ENCODE data around the gene TBCE. TPM values are rescaled to one million over a fixed set of nuclear protein-coding genes. Genes with fewer than 3 reads are reported as not detected.
A peak's percentile ranks its signal among the peaks of the same experiment; 100 is the strongest.

Gene TBCE
- total RNA-seq, 2 experiments from 2014 or later: 21.8 to 24.0 TPM

- peaks cover 18% of the 10 kb centered on the region for H3K36me3 Mint-ChIP-seq (ENCODE audit: low read depth)
- intact Hi-C loops (cut with micrococcal nuclease): no loop called here
- no peak for TF ChIP-seq CTCF (IDR thresholded peaks at IDR 0.05)
- ChIA-PET CTCF (interaction anchor here (1.5 kb wide), 1 partner anchor 24 kb away, joined by 6 read pairs; no protein-coding TSS in a partner anchor), POLR2A (no interaction called here)
- ATAC-seq (no peak), DNase-seq (no peak)
- H3K27me3 Mint-ChIP-seq: no peaks in the 10 kb centered on the region
- H3K4me1 Mint-ChIP-seq (ENCODE audit: low read depth): no peaks in the 10 kb centered on the region
- H3K9me3 Mint-ChIP-seq: no peaks in the 10 kb centered on the region
- peak overlapping the region; percentile 21 for H3K27ac Mint-ChIP-seq
- no peak overlapping the region for H3K4me3 Mint-ChIP-seq
Observed at GRCh38 chr1:235441159-235441685, 74.0 kb downstream of the TBCE start.

- Mint-ChIP-seq H3K36me3 (ENCODE audit: low read depth) (peaks cover 12% of the 10 kb centered on the region), H3K27me3 (no peaks in the 10 kb centered on the region), H3K4me3 (no peak overlapping the region), H3K4me1 (ENCODE audit: low read depth) (no peaks in the 10 kb centered on the region), H3K9me3 (no peaks in the 10 kb centered on the region), H3K27ac (peak overlapping the region; percentile 39)
- POLR2A ChIA-PET: interaction anchor here (1.2 kb wide), 1 partner anchor 10 kb away, joined by 3 read pairs; no protein-coding TSS in a partner anchor
- no peak for DNase-seq
- intact Hi-C loops (cut with micrococcal nuclease): no loop called here
- TF ChIP-seq CTCF (IDR thresholded peaks at IDR 0.05): no peak
- no peak for ATAC-seq
- CTCF ChIA-PET: interaction anchor here (0.8 to 1.4 kb wide), 4 partner anchors 11 to 71 kb away, joined by 3 to 5 read pairs (median 4); no protein-coding TSS in a partner anchor
Observed at GRCh38 chr1:235442788-235443429, 75.7 kb downstream of the TBCE start.

GRCh38 chr1:235448616-235449015, 81.4 kb downstream of the TBCE start:
- H3K4me1 Mint-ChIP-seq (ENCODE audit: low read depth): no peaks in the 10 kb centered on the region
- ATAC-seq (no peak), DNase-seq (no peak)
- H3K27me3 Mint-ChIP-seq: no peaks in the 10 kb centered on the region
- no peak overlapping the region for H3K4me3 Mint-ChIP-seq
- ChIA-PET CTCF (interaction anchor here (0.9 kb wide), 1 partner anchor 32 kb away, joined by 3 read pairs; no protein-coding TSS in a partner anchor), POLR2A (no interaction called here)
- no peak for TF ChIP-seq CTCF (IDR thresholded peaks at IDR 0.05)
- no peak overlapping the region for H3K27ac Mint-ChIP-seq
- H3K9me3 Mint-ChIP-seq: no peaks in the 10 kb centered on the region
- intact Hi-C loops (cut with micrococcal nuclease): no loop called here
- peaks cover 7% of the 10 kb centered on the region for H3K36me3 Mint-ChIP-seq (ENCODE audit: low read depth)

GRCh38 chr1:235450433-235450832, 83.2 kb downstream of the TBCE start:
- ATAC-seq: no peak
- Mint-ChIP-seq H3K27ac (no peak overlapping the region), H3K27me3 (no peaks in the 10 kb centered on the region), H3K4me1 (ENCODE audit: low read depth) (no peaks in the 10 kb centered on the region), H3K36me3 (ENCODE audit: low read depth) (peaks cover 6% of the 10 kb centered on the region), H3K4me3 (no peak overlapping the region), H3K9me3 (no peaks in the 10 kb centered on the region)
- no peak for DNase-seq
- TF ChIP-seq CTCF (IDR thresholded peaks at IDR 0.05): no peak
- ChIA-PET POLR2A (no interaction called here), CTCF (interaction anchor here (1.2 kb wide), 1 partner anchor 151 kb away, joined by 3 read pairs; no protein-coding TSS in a partner anchor)
- intact Hi-C loops (cut with micrococcal nuclease): no loop called here

GRCh38 chr1:235450886-235451483, 83.8 kb downstream of the TBCE start:
- DNase-seq (no peak), ATAC-seq (no peak)
- intact Hi-C loops (cut with micrococcal nuclease): no loop called here
- POLR2A ChIA-PET: no interaction called here
- Mint-ChIP-seq H3K27me3 (no peaks in the 10 kb centered on the region), H3K36me3 (ENCODE audit: low read depth) (peaks cover 6% of the 10 kb centered on the region), H3K4me1 (ENCODE audit: low read depth) (no peaks in the 10 kb centered on the region), H3K9me3 (no peaks in the 10 kb centered on the region), H3K4me3 (no peak overlapping the region), H3K27ac (no peak overlapping the region)
- TF ChIP-seq CTCF (IDR thresholded peaks at IDR 0.05): no peak
- CTCF ChIA-PET: interaction anchor here (1.2 kb wide), 1 partner anchor 150 kb away, joined by 3 read pairs; no protein-coding TSS in a partner anchor
